GM12878 (cell line): Measurements from ENCODE around the gene ANKRD11.

Source experiments
- CBFB ChIP-seq: IDR thresholded peaks from 2 replicates; pipeline ENCODE4 v1.6.1; 2016; ENCODE audit warnings: antibody characterized with exemption, low read depth
- CEBPZ ChIP-seq: fragments of 150-350 bp; IDR thresholded peaks from 2 replicates; pipeline ENCODE4 v1.6.1; 2016; ENCODE audit warnings: low read depth, low read length
- CTCF ChIP-seq, 3 experiments: IDR thresholded peaks in 2 of 3; conservative IDR thresholded peaks in 1 of 3; 2 replicates each; pipeline ENCODE4 v1.5.1; 2011; ENCODE audit warnings: low read depth in 3 of 3, low read length in 3 of 3, mild to moderate bottlenecking in 3 of 3, control low read depth in 2 of 3, moderate library complexity in 2 of 3, inconsistent platforms in 1 of 3, mixed read lengths in 1 of 3; ENCODE audit not compliant: control insufficient read depth in 2 of 3, insufficient read depth in 1 of 3; ENCODE audit errors: extremely low read depth in 1 of 3
- HDAC6 ChIP-seq: fragments of 200-600 bp; sonication (generic); IDR thresholded peaks from one replicate; pipeline ENCODE4 v1.8.0; 2017; ENCODE audit warnings: antibody characterized with exemption; ENCODE audit not compliant: unreplicated experiment
- MYC ChIP-seq: IDR thresholded peaks from 2 replicates; pipeline ENCODE4 v1.6.1; 2011; ENCODE audit warnings: mild to moderate bottlenecking, low read length, moderate library complexity, inconsistent platforms; ENCODE audit not compliant: insufficient read depth, insufficient replicate concordance, insufficient read length, severe bottlenecking
- NBN ChIP-seq: fragments of 450-650 bp; IDR thresholded peaks from 2 replicates; pipeline ENCODE4 v1.6.1; 2016
- PRDM15 ChIP-seq: fragments of 450-650 bp; formaldehyde crosslinking; IDR thresholded peaks from 2 replicates; pipeline ENCODE4 v1.4.0; 2020; ENCODE audit warnings: mild to moderate bottlenecking, moderate library complexity
- SREBF1 ChIP-seq: IDR thresholded peaks from 2 replicates; pipeline ENCODE4 v1.6.1; 2012; ENCODE audit warnings: mild to moderate bottlenecking, low read length

- no peak for TF ChIP-seq MYC
- TF ChIP-seq CBFB, result no peak
- no peak for TF ChIP-seq CTCF (IDR thresholded peaks at IDR 0.05 in 2 of 3, conservative IDR thresholded peaks at IDR 0.05 in 1 of 3; ENCODE audit: control insufficient read depth in 2 of 3, extremely low read depth in 1 of 3, insufficient read depth in 1 of 3, low read depth in 3 of 3, low read length in 3 of 3)
- no peak for TF ChIP-seq NBN
- no peak for TF ChIP-seq HDAC6
- TF ChIP-seq CEBPZ, result no peak
- no peak for TF ChIP-seq SREBF1
- no peak for TF ChIP-seq PRDM15
These were observed 16.4 kb upstream of the ANKRD11 start for GRCh38 chr16:89506791-89507191.
